HepG2 (cell line): Measurements from ENCODE around the gene ENTPD1. TPM values are rescaled to one million over a fixed set of nuclear protein-coding genes. Genes with fewer than 3 reads are reported as not detected.
A peak's percentile ranks its signal among the peaks of the same experiment; 100 is the strongest.

Source experiments
- ATAD3A ChIP-seq: sonication (generic); formaldehyde crosslinking; IDR thresholded peaks from 2 replicates; pipeline ENCODE4 v1.4.0; 2020; ENCODE audit warnings: missing genetic modification reagents
- CENPX ChIP-seq: sonication (generic); formaldehyde crosslinking; IDR thresholded peaks from 2 replicates; pipeline ENCODE4 v1.9.0; 2021; ENCODE audit warnings: mild to moderate bottlenecking, missing genetic modification reagents, moderate library complexity
- ELF4 ChIP-seq: sonication (generic); formaldehyde crosslinking; IDR thresholded peaks from 2 replicates; pipeline ENCODE4 v1.5.0; 2020; ENCODE audit warnings: missing genetic modification reagents, mild to moderate bottlenecking, moderate library complexity, borderline replicate concordance
- FOSL2 ChIP-seq: sonication (generic); formaldehyde crosslinking; IDR thresholded peaks from 2 replicates; pipeline ENCODE4 v1.4.0; 2020; ENCODE audit warnings: missing genetic modification reagents
- FOXK1 ChIP-seq: sonication (generic); formaldehyde crosslinking; IDR thresholded peaks from 2 replicates; pipeline ENCODE4 v1.4.0; 2020; ENCODE audit warnings: low read depth, missing genetic modification reagents, borderline replicate concordance
- MED1 ChIP-seq: sonication (generic); formaldehyde crosslinking; IDR thresholded peaks from 2 replicates; pipeline ENCODE4 v1.4.0; 2020; ENCODE audit warnings: missing genetic modification reagents
- NFE2L2 ChIP-seq: fragments of 150-350 bp; IDR thresholded peaks from 2 replicates; pipeline ENCODE4 v1.6.1; 2014; ENCODE audit warnings: low read length
- NFYC ChIP-seq: IDR thresholded peaks from 2 replicates; pipeline ENCODE4 v1.6.1; 2016; ENCODE audit warnings: missing genetic modification reagents, missing compliant biosample characterization
- RAD21 ChIP-seq: fragments of 450-650 bp; formaldehyde crosslinking; IDR thresholded peaks from 2 replicates; pipeline ENCODE4 v1.5.0; 2020; ENCODE audit warnings: mild to moderate bottlenecking
- SALL1 ChIP-seq: sonication (generic); formaldehyde crosslinking; IDR thresholded peaks from 2 replicates; pipeline ENCODE4 v1.8.0; 2022; ENCODE audit warnings: mild to moderate bottlenecking, missing genetic modification reagents
- SRSF1 ChIP-seq: fragments of 200-400 bp; formaldehyde crosslinking; optimal IDR thresholded peaks from 2 replicates; pipeline ENCODE3; 2017; ENCODE audit warnings: mild to moderate bottlenecking, low read depth, low read length, moderate library complexity
- STAG1 ChIP-seq: sonication (generic); formaldehyde crosslinking; IDR thresholded peaks from 2 replicates; pipeline ENCODE4 v1.4.0; 2020; ENCODE audit warnings: missing genetic modification reagents
- ZFP37 ChIP-seq: sonication (generic); formaldehyde crosslinking; IDR thresholded peaks from 2 replicates; pipeline ENCODE4 v1.4.0; 2020; ENCODE audit warnings: missing genetic modification reagents, borderline replicate concordance
- ZFP62 ChIP-seq: sonication (generic); formaldehyde crosslinking; IDR thresholded peaks from 2 replicates; pipeline ENCODE4 v1.4.0; 2020; ENCODE audit warnings: missing genetic modification reagents
- ZNF124 ChIP-seq: sonication (generic); formaldehyde crosslinking; IDR thresholded peaks from 2 replicates; pipeline ENCODE4 v1.4.0; 2020; ENCODE audit warnings: missing genetic modification reagents
- ZNF260 ChIP-seq: sonication (generic); formaldehyde crosslinking; IDR thresholded peaks from 2 replicates; pipeline ENCODE4 v1.4.0; 2020; ENCODE audit warnings: missing genetic modification reagents, low read depth, mild to moderate bottlenecking, borderline replicate concordance
- ZNF331 ChIP-seq: sonication (generic); formaldehyde crosslinking; IDR thresholded peaks from 2 replicates; pipeline ENCODE4 v1.4.0; 2020; ENCODE audit warnings: missing genetic modification reagents
- ZNF382 ChIP-seq: sonication (generic); formaldehyde crosslinking; IDR thresholded peaks from 2 replicates; pipeline ENCODE4 v1.5.0; 2020; ENCODE audit warnings: missing genetic modification reagents, mild to moderate bottlenecking, borderline replicate concordance
- ZNF850 ChIP-seq: sonication (generic); formaldehyde crosslinking; conservative IDR thresholded peaks from 2 replicates; pipeline ENCODE4 v1.9.0; 2021; ENCODE audit warnings: mild to moderate bottlenecking, missing genetic modification reagents
- ZSCAN9 ChIP-seq: IDR thresholded peaks from 2 replicates; pipeline ENCODE4 v1.6.1; 2016; ENCODE audit warnings: borderline replicate concordance
- ZZZ3 ChIP-seq: sonication (generic); formaldehyde crosslinking; IDR thresholded peaks from 2 replicates; pipeline ENCODE4 v1.4.0; 2020; ENCODE audit warnings: missing genetic modification reagents, mild to moderate bottlenecking, borderline replicate concordance
- polyA plus RNA-seq, 8 experiments: library from polyadenylated mRNA; depleted of rRNA in 3 of 8; stranded (reverse) in 7 of 8; unstranded in 1 of 8; fragments of >200 nt; fragmentation: Illumina TruSeq in 4 of 8; extraction: Trizol in 4 of 8; gene quantifications; 2 replicates each; pipeline versions ENCODE4 v1.2.1 to v1.2.3, GENCODE V29; 2011 to 2016; ENCODE audit warnings: low read depth in 4 of 8, missing spikeins in 1 of 8, mixed read lengths in 1 of 8; ENCODE audit not compliant: insufficient read depth in 1 of 8
- total RNA-seq, 5 experiments: library from RNA; depleted of rRNA; stranded (reverse); fragments of >200 nt; fragmentation: Illumina TruSeq; extraction: Trizol; gene quantifications; 2 replicates each; pipeline ENCODE4 v1.2.3, GENCODE V29; 2016; ENCODE audit warnings: low read depth in 1 of 5
- TF ChIP-seq, protein P1 (sequence below): IDR thresholded peaks from 2 replicates; pipeline ENCODE4 v1.6.1; 2016; ENCODE audit warnings: missing compliant biosample characterization, missing genetic modification reagents, borderline replicate concordance
- TF ChIP-seq, protein P2 (sequence below): IDR thresholded peaks from 2 replicates; pipeline ENCODE4 v1.6.1; 2016; ENCODE audit warnings: missing compliant biosample characterization, missing genetic modification reagents, borderline replicate concordance
- TF ChIP-seq, protein P3 (sequence below): sonication (generic); formaldehyde crosslinking; IDR thresholded peaks from 2 replicates; pipeline ENCODE4 v1.8.1; 2022; ENCODE audit warnings: mild to moderate bottlenecking, missing genetic modification reagents
- TF ChIP-seq, protein P4 (sequence below): sonication (generic); formaldehyde crosslinking; IDR thresholded peaks from 2 replicates; pipeline ENCODE4 v1.4.0; 2020; ENCODE audit warnings: missing genetic modification reagents, mild to moderate bottlenecking, borderline replicate concordance

ENTPD1 gene
- total and polyA plus RNA-seq, 2 of the 13 experiments (the other 11 are each of a cell fraction or from before 2014, with no cell fraction given): 0.07 TPM

DNA sequence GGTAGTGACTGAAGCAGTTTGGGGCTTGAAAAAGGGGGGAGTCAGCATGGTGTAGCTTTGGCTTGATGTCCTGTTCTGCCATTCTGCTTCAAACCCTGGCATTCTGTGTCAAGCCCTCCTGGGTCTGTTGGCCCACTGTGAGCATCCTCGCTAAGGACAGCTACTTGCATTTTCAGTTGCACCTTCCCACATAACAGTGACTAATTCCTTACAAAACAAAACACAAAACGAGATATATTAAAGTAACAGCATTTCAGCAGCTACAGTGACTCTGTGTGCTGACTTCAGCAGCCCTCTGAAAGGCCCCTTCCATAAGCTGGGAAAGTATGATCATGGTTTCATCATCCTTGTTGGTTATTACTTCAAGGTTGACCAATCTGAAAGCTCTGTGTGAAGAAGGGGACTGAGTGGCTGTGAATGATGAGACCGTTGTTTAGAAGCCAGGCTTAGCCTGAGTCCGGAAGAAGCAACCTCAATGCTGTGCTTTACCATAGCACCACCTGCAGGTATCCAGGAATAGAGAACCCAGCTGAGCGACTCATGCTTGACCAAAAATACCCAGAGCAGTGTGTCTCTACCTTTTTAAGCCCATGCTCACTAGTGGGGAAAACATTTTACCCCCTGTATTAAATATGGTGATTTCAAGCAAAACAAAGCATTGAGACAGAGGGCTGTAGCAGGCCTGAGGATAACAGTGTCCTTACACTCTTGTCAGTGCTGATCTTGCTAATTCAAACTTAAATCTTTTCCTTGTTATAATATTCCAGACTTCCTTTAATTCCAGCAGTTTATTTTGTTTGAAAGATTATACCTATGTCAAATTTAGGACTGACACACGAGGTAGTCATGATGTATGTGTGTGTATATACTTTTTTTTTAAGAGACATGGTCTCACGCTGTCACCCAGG, 109.2 kb downstream of the ENTPD1 start (continued):
- TF ChIP-seq FOXK1 (peak; percentile 53; the same call in 1 of the 2 replicates), ZFP62 (CRISPR knock-in tag) (no peak), RAD21 (CRISPR knock-in tag) (peak; percentile 73), FOSL2 (CRISPR knock-in tag) (0 out of 2 replicates have a peak, but pooled peaks have one; percentile 35), STAG1 (peak; percentile 86), MED1 (no peak), ZNF331 (CRISPR knock-in tag) (peak; percentile 42; the same call in 1 of the 2 replicates), ZZZ3 (CRISPR knock-in tag) (no peak), ZNF260 (no peak), CENPX (CRISPR knock-in tag) (no peak), ZNF382 (CRISPR knock-in tag) (no peak), ZSCAN9 (CRISPR knock-in tag) (0 out of 2 replicates have a peak, but pooled peaks have one; percentile 29), SRSF1 (no peak), ZNF850 (CRISPR knock-in tag) (no peak), ZNF124 (CRISPR knock-in tag) (0 out of 2 replicates have a peak, but pooled peaks have one; percentile 27), ATAD3A (CRISPR knock-in tag) (no peak), NFE2L2 (no peak), NFYC (no peak), ZFP37 (CRISPR knock-in tag) (no peak), ELF4 (CRISPR knock-in tag) (no peak), SALL1 (CRISPR knock-in tag) (no peak)
- TF ChIP-seq, protein P1, sequence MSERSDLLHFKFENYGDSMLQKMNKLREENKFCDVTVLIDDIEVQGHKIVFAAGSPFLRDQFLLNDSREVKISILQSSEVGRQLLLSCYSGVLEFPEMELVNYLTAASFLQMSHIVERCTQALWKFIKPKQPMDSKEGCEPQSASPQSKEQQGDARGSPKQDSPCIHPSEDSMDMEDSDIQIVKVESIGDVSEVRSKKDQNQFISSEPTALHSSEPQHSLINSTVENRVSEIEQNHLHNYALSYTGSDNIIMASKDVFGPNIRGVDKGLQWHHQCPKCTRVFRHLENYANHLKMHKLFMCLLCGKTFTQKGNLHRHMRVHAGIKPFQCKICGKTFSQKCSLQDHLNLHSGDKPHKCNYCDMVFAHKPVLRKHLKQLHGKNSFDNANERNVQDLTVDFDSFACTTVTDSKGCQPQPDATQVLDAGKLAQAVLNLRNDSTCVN (CRISPR knock-in tag): no peak
- TF ChIP-seq, protein P2, sequence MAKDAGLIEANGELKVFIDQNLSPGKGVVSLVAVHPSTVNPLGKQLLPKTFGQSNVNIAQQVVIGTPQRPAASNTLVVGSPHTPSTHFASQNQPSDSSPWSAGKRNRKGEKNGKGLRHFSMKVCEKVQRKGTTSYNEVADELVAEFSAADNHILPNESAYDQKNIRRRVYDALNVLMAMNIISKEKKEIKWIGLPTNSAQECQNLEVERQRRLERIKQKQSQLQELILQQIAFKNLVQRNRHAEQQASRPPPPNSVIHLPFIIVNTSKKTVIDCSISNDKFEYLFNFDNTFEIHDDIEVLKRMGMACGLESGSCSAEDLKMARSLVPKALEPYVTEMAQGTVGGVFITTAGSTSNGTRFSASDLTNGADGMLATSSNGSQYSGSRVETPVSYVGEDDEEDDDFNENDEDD (CRISPR knock-in tag): no peak
- TF ChIP-seq, protein P3, sequence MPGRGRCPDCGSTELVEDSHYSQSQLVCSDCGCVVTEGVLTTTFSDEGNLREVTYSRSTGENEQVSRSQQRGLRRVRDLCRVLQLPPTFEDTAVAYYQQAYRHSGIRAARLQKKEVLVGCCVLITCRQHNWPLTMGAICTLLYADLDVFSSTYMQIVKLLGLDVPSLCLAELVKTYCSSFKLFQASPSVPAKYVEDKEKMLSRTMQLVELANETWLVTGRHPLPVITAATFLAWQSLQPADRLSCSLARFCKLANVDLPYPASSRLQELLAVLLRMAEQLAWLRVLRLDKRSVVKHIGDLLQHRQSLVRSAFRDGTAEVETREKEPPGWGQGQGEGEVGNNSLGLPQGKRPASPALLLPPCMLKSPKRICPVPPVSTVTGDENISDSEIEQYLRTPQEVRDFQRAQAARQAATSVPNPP (CRISPR knock-in tag): no peak
- TF ChIP-seq, protein P4, sequence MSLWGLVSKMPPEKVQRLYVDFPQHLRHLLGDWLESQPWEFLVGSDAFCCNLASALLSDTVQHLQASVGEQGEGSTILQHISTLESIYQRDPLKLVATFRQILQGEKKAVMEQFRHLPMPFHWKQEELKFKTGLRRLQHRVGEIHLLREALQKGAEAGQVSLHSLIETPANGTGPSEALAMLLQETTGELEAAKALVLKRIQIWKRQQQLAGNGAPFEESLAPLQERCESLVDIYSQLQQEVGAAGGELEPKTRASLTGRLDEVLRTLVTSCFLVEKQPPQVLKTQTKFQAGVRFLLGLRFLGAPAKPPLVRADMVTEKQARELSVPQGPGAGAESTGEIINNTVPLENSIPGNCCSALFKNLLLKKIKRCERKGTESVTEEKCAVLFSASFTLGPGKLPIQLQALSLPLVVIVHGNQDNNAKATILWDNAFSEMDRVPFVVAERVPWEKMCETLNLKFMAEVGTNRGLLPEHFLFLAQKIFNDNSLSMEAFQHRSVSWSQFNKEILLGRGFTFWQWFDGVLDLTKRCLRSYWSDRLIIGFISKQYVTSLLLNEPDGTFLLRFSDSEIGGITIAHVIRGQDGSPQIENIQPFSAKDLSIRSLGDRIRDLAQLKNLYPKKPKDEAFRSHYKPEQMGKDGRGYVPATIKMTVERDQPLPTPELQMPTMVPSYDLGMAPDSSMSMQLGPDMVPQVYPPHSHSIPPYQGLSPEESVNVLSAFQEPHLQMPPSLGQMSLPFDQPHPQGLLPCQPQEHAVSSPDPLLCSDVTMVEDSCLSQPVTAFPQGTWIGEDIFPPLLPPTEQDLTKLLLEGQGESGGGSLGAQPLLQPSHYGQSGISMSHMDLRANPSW: no peak
